ENCODE data around the gene LENG1.

LENG1 gene

DNA sequence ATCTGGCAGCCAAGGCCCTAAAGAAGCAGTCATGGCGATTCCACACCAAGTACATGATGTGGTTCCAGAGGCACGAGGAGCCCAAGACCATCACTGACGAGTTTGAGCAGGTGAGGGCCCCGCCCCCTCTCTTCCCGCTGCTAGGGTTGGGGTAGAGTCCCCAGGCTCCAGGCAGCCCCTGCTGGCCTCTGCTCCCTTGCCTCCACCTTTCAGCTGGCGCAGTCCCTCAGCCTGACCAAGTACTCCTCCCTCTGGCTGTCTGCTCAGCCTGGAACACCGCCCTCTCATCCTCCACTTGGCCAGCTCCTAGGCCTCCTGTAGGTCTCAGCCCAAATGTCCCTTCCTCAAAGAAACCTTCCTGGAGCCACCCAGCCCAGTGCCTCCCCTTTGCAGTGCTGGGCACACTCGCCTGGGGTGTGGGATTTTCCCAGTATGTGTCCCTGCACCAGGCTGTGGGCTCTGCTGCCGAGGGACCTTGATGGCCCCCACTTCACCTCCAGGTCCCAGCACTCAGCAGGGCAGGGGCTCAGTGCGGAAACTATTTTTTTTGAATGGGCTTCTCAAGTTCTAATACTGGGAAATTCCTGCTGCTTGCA, 5.7 kb downstream of the LENG1 start:
- Histone ChIP-seq H3K4me1 (peaks cover 0 to 11% (median 8%) of the 10 kb centered on the region in 4 donors), H3K27ac (no peak overlapping the region), H3K4me3 (no peak overlapping the region), H3K27me3 (no peaks in the 10 kb centered on the region), H3K9me3 (no peaks in the 10 kb centered on the region), H3K36me3 (peaks cover 54 to 95% (median 94%) of the 10 kb centered on the region in 3 donors)
- DNase-seq: no peak
- TF ChIP-seq, protein P1, sequence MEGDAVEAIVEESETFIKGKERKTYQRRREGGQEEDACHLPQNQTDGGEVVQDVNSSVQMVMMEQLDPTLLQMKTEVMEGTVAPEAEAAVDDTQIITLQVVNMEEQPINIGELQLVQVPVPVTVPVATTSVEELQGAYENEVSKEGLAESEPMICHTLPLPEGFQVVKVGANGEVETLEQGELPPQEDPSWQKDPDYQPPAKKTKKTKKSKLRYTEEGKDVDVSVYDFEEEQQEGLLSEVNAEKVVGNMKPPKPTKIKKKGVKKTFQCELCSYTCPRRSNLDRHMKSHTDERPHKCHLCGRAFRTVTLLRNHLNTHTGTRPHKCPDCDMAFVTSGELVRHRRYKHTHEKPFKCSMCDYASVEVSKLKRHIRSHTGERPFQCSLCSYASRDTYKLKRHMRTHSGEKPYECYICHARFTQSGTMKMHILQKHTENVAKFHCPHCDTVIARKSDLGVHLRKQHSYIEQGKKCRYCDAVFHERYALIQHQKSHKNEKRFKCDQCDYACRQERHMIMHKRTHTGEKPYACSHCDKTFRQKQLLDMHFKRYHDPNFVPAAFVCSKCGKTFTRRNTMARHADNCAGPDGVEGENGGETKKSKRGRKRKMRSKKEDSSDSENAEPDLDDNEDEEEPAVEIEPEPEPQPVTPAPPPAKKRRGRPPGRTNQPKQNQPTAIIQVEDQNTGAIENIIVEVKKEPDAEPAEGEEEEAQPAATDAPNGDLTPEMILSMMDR (IDR thresholded peaks at IDR 0.05): no peak
- intact Hi-C loops (cut with DNase I; ENCODE audit: low total_unique reads): no loop called here

DNA sequence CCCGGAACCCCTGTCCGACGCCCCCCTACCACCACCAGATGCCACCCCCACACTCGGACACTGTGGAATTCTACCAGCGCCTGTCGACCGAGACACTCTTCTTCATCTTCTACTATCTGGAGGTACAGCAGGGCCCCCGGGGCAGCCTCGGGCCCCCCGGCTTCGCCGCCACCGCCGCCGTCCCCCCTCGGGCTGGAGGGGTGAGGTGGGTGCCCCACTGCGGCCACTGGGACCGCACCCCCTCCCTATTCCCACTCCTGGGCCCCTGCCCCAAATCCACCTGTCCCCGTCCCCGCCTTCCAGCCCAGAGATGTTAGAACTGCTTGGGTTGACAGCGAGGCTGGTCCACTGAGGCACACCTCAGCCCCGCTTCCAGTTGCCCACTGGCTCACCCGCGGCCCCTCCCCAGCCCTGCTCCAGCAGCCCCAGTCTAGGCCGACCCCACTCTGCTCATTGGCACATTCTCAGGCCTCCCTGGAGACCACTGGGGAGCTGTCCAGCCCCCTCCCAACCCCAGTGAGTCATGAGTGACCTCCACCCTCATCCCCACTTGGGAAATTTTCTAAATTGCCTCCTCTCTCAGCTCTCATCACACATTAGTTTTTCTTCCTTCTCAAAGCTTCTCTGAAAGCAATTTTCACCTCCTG, 6.5 kb downstream of the LENG1 start:
- peaks cover 0 to 3% (median under 1%) of the 10 kb centered on the region in 4 donors for H3K4me1 ChIP-seq
- DNase-seq: no peak
- H3K36me3 ChIP-seq: peaks cover 62 to 100% (median 99%) of the 10 kb centered on the region in 3 donors
- no peaks in the 10 kb centered on the region for H3K9me3 ChIP-seq
- intact Hi-C loops (cut with DNase I; ENCODE audit: low total_unique reads): no loop called here
- H3K4me3 ChIP-seq: no peak overlapping the region
- TF ChIP-seq, protein P1 (IDR thresholded peaks at IDR 0.05): no peak
- no peak overlapping the region for H3K27ac ChIP-seq
- H3K27me3 ChIP-seq: no peaks in the 10 kb centered on the region

DNA sequence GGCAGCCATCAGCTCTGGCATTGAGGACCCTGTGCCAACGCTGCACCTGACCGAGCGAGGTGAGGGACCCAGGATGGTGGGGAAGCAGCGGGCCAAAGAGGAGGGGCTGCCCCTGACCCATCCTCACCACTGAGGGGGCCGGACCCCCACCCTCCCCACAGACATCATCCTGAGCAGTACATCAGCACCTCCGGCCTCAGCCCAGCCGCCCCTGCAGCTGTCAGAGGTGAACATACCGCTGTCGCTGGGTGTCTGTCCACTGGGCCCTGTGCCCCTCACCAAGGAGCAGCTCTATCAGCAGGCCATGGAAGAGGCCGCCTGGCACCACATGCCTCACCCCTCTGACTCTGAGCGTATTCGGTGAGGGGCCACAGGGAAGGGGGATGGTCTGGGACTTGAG, 7.3 kb downstream of the LENG1 start:
- H3K27ac ChIP-seq: no peak overlapping the region
- no peak overlapping the region for H3K4me3 ChIP-seq
- DNase-seq: no peak
- TF ChIP-seq, protein P1 (IDR thresholded peaks at IDR 0.05): no peak
- H3K27me3 ChIP-seq: no peaks in the 10 kb centered on the region
- no peaks in the 10 kb centered on the region for H3K4me1 ChIP-seq
- peaks cover 70 to 100% (median 100%) of the 10 kb centered on the region in 3 donors for H3K36me3 ChIP-seq
- intact Hi-C loops (cut with DNase I; ENCODE audit: low total_unique reads): no loop called here
- H3K9me3 ChIP-seq: no peaks in the 10 kb centered on the region

DNA sequence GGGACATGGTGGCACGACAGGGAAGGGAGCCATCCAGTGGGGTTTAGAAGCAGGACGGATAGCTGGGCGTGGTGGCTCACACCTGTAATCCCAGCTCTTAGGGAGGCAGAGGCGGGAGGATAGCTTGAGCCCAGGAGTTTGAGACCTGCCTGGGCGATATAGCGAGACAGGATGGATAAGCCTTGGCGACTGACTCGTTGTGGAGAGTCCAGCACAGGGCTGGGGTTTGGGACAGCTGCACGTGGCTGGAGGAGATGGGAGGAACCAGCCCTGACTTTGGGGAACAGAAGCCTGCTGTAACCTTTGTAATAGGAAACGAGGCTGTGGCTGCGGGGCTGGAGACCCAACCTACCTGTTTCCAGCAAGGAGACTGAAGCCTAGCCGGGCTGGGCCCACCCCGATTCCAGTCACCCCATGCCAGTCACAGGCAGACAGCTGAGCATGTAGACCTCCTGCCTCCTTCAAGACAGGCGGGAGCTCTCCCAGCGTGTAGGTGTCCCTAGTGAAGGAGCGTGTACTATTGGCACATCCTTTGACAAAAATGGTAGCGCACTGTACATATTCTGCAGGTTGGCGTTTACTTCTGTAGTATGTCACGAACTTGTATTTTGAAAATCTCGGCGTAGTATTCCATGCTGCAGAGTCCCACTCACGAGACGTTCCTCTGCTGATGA, 8.0 kb downstream of the LENG1 start:
- H3K4me1 ChIP-seq: no peaks in the 10 kb centered on the region
- H3K4me3 ChIP-seq: no peak overlapping the region
- intact Hi-C loops (cut with DNase I; ENCODE audit: low total_unique reads): no loop called here
- H3K36me3 ChIP-seq: peaks cover 71 to 100% (median 100%) of the 10 kb centered on the region in 3 donors
- H3K9me3 ChIP-seq: no peaks in the 10 kb centered on the region
- H3K27me3 ChIP-seq: no peaks in the 10 kb centered on the region
- DNase-seq: no peak
- TF ChIP-seq, protein P1 (IDR thresholded peaks at IDR 0.05): no peak
- H3K27ac ChIP-seq: no peak overlapping the region

DNA sequence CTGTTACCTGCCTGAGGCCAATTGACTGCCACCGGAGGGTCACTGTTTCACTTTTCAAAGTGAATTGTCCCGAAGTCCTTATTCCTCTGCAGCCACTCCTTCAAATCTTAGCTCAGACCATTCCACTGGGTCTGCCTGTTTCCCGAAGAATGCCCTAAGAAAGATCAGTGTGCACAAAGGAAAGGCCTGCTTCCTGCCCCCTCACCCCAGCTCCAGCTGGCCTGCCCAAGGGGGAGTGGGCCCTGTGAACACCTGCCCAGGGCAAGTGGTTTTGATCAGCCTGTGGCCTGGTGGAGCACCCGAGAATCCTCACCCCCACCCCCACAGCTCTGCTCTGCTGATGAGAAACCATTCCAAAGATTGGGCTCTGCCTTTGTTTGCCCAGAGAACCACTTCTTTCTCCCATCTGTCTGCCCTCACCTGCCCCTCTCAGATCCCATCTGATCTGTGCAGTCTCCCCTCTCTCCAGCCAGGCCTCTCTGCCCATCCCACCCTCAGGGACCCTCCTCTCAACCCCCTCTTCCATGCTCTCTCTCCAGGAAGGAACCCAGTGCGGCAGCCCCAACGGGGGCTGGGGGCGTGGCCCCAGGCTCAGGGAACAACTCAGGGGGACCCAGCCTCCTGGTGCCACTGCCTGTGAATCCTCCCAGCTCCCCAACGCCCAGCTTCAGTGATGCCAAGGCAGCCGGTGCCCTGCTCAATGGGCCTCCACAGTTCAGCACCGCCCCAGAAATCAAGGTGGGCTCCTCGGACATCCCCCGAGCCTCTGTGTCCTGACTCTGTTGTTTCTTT, 10.3 kb downstream of the LENG1 start:
- no peak for DNase-seq
- Histone ChIP-seq H3K27ac (no peak overlapping the region), H3K27me3 (no peaks in the 10 kb centered on the region), H3K36me3 (peaks cover 76 to 100% (median 100%) of the 10 kb centered on the region in 3 donors), H3K4me1 (no peaks in the 10 kb centered on the region), H3K4me3 (no peak overlapping the region), H3K9me3 (no peaks in the 10 kb centered on the region)
- TF ChIP-seq, protein P1 (IDR thresholded peaks at IDR 0.05): no peak
- intact Hi-C loops (cut with DNase I; ENCODE audit: low total_unique reads): no loop called here

All from tibial artery (tissue), 4 donors.